GM19240 (cell line): ENCODE results near the gene SLC7A9.
"Not testable (repeated sequence)": the region's sequence is repeated elsewhere in the genome, so short reads cannot be mapped to it uniquely, and the experiment has no call there.

Source experiments
- DNase-seq: peaks from one replicate; pipeline ENCODE4 v3.0.0; 2011; ENCODE audit warnings: low spot score; ENCODE audit not compliant: insufficient read length

Gene SLC7A9

GRCh38 chr19:32885255-32885654, 15.7 kb upstream of the SLC7A9 start:
- DNase-seq, result not testable (repeated sequence)

DNA sequence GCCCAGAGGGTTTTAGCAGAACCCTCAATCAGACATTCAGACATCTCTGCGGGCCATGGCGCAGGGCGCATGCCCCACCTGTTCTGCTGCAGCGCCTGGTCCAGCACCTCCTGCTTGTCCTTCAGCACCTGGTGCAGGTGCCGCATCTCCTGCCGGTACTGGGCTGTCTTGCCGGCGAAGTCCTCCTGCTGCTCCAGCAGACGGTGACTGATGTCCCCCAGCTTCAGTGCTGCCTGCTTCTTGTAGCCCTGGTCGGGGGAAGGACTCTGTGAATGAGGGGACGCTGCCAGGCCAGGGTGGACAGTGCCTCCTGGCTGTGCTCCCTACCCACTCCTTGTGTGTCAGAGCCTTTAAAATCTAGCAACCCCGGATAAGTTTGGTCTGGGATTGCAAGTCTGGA, 12.2 kb upstream of the SLC7A9 start:
- no peak for DNase-seq

DNA sequence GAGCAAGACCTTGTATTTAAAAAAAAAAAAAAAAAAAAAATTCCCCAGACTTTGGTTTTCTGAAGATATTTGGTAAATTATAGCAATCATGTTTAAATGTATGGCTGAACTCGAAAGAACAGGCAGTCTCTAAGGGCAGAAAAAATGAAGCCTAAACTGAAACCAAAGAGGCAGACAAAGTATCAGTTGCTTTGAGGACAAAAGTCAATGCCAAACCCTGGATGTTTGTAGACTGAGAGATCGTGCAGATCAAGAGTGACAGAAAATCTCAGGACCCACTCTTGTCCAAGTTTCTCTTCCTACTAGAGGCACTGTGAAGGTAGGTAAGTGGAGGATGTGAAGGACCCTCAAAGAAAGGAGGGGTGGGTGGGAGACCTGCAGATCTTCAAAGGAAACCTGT, 11.1 kb upstream of the SLC7A9 start:
- DNase-seq, result no peak

GRCh38 chr19:32879741-32880140, 10.2 kb upstream of the SLC7A9 start:
- no peak for DNase-seq

DNA sequence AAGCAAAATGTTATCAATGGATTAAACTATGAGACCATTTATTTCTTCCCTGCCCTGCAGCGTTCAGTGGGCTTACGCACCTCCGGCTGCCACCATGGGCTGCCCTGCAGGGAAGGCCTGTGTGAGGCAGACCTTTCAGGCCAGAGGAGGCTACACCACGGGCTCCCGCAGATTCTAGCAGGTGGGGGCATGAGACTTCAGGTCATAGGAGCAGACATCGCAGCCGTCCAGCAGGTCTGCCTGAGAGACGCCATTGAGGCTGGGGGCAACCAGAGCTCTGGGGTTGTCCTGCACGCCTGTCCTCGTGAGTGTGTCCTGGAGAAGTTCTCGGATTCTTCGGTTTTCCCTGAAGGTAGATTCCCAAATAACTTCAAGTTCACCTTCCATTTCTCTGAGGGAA, 9.4 kb upstream of the SLC7A9 start:
- DNase-seq, result no peak

DNA sequence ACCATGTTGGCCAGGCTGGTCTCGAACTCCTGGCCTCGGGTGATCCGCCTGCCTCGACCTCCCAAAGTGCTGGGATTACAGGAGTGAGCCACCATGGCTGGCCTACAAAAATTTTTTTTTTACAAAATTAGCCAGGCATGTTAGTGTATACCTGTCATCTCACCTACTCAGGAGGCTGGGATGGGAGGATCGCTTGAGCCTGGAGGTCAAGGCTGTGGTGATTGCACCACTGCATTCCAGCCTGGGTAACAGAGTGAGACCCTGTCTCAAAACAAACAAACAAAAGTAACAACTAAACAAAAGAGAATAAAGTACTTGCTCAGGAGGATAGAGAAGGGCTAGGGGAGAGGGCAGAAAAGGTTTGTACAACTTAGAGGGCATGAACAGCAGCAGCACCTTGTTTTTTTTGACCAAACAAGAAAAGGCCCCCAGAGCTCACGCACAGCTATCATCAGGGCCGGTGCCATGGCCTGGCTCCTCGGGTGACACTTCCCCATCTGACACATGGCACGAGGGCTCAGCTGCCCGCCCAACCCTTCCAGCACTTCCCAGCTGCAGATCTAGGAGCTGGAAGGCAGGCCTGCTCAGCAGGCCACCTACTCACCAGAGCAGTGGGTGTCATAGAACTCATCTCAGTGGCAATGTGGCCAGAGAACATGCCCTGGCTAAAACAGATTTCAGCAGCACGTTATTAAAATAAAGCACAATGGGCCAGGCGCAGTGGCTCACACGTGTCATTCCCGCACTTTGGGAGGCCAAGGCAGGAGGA, 8.6 kb upstream of the SLC7A9 start:
- no peak for DNase-seq

- no peak for DNase-seq
These were observed 7.9 kb upstream of the SLC7A9 start for GRCh38 chr19:32877323-32877912.

DNA sequence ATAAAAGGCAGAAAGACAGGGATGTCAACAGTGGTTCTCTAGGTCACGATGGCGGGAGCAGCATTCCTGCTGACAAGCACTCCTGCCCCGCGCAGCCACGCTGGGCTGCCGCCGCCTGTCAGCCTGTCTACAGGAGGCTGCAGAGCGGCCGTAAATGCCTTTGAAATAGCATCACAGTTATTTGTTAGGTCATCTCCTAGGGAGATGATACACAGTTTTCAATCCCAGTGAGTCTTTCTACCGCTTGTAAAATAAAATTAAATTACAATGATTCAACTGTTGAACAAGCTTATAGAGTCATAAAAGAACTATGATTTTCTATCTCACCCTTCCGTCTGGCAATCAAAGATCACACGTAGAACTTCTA, 7.3 kb upstream of the SLC7A9 start:
- no peak for DNase-seq

DNA sequence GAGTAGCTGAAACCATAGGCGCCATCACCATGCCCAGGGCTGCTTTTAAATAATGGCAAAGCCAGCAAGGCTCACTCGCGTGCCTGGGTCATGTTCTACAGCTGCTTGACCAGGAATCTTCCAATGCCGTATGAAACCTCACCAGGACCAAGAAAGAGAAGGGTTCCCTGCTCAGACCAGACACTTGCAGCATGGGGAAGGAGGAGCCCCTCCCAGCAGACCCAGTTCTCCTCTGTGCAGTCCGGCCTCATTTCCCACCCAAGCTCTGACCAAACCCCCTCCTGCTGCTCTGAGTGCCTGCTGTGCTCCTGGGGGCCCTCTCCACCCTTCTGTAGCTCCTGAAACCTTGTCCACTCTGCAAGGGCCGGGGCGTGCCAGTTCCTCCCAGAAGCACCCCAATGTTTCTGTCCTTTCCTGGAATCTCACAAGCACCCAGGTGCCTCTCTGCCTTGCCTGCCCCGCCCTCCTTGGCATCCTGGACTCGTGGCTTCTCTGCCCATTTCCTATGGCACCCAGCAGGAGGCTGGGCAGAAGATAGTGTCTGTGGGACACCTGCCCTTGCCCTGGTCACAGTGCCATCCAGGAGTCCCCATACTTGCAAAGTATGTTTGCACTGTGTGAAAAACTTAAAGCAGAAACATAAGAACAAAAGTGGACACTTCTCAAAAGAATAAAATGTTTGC, 6.8 kb upstream of the SLC7A9 start:
- no peak for DNase-seq

GRCh38 chr19:32875428-32875827, 5.9 kb upstream of the SLC7A9 start:
- no peak for DNase-seq

DNA sequence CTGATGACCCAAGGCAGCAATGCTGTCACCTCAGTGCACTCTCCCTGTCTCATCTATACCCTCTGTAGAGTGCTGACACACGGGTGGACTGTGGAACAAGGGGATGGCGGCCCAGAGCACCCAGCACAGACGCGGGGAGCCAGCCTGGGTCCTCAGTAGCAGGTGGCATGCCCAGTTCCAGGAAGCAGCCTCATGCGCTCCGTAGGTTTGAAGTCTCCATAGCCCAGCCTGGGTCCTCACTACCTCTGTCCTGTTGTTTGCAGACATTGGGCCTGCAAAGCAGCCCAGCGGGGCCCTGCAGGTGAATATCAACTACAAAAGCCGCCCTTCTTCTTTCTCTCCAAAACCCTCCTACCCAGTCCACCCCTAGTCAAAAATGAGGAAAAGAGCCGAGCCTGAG, 5.0 kb upstream of the SLC7A9 start:
- DNase-seq, result no peak

DNA sequence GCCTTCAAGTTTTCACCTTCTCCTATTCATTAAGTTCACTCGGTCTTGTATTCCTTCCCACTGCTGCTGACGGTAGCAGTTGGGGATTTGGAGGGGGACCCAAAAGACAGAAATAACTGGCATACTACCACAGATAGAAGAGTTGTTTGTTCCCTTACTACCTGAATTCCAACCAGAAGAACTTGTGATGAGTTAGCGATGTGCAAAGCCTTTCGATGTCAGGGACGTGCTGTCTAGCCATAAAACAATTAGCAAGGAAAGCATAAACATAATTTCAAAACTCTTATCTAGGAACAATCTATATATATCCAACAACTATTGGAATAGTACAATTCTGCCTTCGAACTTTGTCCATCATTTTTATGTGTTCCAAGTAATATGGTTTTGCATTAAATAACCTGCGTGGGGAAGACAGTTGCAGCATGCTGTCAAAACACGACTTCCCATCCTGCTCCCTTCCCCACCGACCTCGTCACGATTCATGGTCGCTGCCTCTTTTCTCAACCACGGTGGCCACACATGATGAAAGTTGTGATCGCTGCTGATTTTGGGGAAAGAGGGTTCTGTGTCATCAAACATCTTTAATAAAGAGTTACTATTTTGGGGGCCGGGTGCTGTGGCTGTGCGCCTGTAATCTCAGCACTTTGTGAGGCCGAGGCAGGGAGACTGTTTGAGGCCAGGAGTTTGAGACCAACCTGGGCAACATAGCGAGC, 3.8 kb upstream of the SLC7A9 start:
- DNase-seq, result no peak

DNA sequence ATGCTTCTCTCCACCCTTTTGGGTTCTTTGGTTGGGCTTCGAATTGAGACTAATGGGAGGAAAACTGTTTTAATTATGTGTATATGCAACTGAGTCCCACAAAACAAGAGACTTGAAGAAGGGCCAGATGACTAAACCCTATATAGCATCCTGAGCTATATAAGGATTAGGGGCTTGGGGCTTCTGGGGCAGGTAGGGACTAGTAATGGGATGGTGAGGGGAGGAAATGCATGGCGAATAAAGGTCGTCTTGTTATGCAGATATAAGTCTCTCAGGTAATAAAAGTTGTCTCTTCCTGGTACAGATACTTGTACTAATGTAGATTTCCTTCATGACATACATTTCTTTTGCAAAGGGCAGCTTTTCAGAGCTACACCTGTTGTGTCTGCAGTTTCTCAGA, 2.8 kb upstream of the SLC7A9 start:
- DNase-seq, result no peak

DNA sequence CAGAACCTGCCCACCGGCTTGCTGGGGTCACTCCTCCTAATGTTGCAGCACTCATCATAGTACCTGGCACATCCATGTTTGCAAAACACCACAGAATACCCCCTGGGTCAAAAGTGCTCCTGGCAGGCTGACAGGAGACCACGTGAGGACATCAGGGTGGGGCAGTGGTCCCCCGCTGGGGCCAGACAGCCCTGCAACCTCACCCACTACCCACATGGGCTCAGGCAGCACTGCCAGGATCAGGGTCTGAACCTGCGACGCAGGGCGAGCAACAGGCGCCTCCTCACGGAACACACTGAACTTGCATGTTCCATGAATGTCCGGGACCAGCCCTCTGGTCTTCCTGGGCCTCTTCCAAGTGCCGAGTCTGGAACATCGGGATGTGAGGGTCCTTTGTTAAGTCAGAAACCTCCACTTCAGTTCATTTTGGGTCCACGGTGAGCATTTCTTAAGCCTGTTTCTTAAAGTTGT, 1.4 kb upstream of the SLC7A9 start:
- DNase-seq, result no peak

DNA sequence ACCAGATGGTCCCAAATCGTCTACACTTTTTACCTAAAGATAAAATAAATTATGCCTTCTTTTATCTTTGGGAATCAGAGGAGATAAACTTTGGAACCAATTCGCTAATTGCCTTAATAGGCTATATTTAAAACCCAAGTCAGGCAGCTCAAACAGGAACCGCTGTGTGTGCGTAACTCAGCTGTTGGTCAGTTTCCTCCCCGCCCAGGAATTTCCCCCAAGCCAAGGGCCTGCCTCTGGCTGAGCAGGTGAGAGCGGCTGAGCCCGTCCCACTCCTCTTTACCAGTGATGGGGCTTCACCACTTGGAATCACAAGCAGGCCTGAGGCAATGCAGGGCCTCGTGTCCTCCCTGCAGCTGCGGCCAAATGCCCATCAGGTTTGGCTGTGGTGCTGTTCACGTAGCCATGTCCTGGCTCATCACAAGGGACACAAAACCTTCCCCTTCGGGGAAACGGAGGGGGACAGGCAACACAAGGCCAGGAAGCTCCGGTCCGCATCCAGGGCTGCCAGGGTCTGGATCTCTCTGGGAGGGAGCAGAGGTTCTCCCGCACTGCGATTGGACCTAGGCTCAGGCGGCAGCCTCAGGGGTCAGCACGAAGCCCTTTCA, 503 bp upstream of the SLC7A9 start:
- no peak for DNase-seq

DNA sequence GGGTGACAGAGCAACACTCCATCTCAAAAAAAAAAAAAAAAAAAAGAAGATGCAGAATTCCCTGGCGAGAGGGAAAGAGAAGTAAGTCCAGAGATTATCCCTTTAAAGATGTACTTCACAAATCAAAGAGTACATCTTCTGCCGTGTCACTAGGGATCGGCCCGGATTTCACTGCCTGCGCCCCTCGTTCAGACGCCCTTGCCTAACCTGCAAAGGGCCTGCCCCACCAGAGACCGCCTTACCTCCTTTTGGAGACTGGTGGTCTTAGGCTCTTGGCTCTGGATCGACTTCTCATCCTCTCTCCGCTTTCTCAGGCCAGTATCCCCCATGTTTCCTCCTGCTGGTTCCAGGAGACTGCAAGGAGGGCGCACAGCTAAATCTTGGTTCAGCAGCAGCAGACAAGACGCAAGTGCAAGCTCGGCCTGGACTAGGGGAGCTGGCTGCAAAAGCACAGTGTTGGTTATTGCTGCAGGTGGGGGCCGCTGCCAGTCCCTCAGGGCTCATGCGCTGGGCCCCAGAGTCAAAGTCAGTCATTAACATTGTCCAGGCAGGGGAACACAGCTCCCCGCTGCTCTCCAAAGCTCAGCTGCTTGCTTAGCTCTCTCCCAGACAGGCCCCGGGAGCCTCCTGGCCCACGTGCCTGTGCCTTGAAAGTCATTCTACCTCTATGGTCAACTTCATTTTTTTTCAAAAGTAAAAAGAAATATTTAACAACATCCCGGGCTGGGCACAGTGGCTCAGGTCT, 1.2 kb downstream of the SLC7A9 start:
- no peak for DNase-seq

GRCh38 chr19:32867436-32867835, 2.1 kb downstream of the SLC7A9 start:
- DNase-seq, result not testable (repeated sequence)

GRCh38 chr19:32866564-32867265, 2.9 kb downstream of the SLC7A9 start:
- DNase-seq, result no peak

GRCh38 chr19:32866061-32866460, 3.5 kb downstream of the SLC7A9 start:
- DNase-seq, result no peak

DNA sequence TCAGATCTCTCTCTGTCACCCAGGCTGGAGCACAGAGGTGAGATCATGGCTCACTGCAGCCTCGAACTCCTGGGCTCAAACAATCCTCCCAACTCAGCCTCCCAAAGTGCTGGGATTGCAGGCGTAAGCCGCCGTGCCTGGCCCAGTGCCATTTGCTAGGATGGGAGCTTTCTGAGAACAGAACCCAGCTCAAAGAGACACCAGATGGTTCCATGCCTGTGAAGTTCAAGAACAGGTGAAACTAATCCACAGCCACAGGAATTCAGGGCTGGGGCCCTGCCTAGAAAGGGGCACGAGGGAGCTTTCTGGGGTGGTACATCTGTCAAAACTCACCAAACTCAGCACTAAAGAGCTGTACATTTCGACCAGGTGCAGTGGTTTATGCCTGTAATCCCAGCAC, 4.2 kb downstream of the SLC7A9 start:
- no peak for DNase-seq
